Suppressor macrophage treated with lipopolysaccharide for 4 hours (primary cell): ENCODE results near the gene B4GALT6.

Experiments
- DNase-seq: peaks from one replicate; pipeline ENCODE4 v3.0.0-alpha.2; 2020

B4GALT6 gene

DNA sequence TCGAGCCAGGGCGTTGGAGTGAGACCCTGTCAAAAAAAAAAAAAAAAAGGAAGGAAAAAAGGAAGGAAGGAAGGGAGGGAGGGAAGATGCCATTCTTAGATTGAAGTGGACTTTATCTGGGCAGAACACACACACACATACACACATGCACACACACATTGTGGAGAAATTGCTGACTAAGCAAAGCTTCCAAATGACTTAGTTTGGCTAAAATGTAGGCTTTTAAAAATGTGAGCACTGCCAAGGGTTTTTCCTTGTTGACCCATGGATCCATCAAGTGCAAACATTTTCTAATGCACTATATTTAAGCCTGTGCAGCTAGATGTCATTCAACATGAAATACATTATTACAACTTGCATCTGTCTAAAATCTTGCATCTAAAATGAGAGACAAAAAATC lies 93.3 kb downstream of the B4GALT6 start:
- DNase-seq = no peak

DNA sequence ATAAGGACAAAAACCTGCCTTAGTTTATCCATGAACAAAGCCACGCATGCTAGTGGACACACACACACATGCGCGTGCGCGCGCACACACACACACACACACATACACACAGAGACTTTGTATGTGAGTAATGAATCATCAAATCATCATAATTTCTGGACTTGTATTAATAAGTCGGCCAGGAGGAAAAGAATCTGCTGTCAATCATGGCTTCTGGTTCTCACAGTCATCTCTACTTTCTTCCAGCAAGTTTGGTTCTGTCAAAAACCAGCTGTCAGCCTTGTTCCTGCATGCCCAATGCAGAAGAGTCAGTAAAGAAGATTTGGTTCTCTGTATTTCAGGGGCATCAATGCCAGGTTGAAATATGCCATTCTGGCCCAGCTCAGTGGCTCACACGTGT lies 93.8 kb downstream of the B4GALT6 start:
- no peak for DNase-seq

DNA sequence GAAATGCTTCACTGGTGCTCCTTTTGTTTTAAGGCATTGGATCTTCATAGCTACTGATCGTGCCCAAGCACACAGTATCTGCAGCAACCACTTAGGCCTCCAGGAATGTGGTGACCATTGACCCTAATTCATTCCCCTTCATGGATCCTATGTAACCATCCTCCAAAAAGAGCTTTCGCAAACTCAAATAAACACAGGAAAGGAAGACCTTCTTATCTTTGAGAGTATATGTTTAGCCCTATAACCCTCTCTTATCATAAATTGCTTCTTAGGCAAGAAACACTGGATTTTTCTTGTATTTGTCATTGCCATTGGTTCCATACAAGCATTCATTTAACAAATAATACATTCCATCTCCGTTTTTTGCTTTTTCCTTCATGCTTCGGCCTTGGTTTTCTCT lies 96.9 kb downstream of the B4GALT6 start:
- DNase-seq = no peak

DNA sequence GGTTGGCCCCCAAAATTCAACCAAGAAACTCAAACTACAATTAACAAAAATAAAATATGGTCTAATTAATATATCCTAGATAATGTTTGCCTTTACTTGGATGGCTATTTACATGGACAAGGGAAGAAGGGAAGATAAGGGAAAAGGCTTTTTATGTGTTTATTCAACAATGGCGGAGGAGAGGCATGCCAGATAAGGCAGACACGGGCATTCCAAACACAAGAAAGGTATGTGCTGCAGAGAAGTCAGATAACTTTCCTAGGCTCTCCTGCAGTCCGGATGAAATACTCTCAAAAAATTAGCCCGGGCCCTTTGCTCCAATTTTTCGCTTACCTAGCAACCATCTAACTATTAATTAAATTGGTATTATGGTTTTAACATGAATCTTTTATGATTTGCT lies 97.8 kb downstream of the B4GALT6 start:
- no peak for DNase-seq

DNA sequence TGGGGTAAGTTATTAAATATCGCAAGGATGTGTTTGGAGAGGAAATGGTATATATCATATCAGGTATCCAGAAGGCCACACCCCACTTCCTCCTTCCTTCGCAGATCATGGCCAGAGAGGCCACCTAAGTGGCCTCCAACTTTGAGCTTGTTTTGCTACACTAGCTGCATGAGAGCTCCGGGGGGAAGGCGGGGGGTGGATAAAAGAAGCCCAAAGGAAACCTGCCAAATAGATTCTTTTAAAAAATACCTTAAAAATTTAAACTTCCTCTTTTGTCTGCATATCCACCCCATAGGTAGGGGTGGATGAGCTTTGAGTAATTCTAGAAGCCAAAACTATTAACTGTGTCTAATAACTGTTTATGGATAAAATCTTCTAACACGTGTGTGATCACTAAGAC lies 98.4 kb downstream of the B4GALT6 start:
- DNase-seq = no peak

DNA sequence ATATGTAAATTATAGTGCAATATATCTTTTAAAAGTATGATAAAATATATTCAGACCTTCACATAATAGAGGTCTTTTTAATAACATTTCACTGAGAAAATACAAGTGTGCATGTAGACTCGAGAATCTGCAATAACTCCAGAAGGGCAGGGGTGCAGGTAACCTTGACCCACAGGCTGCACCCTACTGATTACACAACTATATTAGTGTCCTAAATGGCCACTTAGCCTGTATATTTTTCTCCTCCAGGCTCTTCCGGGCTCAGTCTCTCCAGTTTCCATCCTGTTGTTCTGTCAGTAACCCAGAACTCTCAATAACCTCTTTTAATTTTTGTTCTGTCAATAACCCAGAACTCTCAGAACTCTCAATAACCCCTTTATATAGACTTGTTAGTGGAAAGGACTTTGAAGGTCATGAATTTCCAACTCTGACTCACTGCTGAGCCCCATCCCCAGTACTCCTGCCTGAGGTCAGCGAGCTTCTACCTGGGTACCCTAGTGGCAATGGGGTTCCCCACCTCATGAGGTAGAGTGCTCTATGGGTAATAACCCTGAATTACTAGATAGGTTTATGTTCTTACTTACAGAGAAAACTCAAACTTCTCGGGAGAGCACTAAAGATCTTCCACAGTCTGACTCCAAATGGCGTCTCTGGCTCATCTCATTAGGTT lies 101.1 kb downstream of the B4GALT6 start:
- DNase-seq = no peak

DNA sequence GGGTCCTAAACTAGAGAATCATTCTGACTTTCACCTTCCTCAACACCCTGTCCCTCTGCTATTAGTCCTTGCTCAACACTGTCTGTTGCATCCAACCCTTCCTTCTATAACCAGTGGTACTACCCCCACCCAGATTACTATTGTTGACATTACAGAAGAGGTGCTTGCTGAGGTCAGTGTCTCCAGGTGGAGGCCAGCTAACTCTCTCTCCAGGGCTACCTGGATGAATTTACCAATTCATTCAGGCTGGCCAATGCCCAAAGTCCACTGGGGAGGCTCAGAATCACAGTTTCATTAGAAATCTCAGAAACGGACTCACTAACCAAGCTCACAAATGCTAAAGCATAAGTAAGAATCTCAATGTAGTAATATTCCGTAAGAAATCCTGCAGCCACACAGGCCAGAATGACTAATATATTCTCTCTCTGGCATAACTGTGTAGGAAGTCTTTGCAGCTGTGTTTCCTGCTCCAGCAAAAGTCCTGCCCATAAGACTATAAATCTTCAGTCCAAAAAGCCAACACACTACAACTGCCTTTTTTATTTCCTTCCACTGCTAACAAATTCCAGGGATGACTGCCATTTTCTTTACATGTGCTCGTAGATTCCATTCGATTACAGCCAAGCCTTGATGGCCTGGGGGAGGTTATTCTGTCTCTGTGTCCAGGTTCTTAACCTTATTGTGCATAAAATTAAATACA lies 102.7 kb downstream of the B4GALT6 start:
- peak; percentile 11 for DNase-seq

DNA sequence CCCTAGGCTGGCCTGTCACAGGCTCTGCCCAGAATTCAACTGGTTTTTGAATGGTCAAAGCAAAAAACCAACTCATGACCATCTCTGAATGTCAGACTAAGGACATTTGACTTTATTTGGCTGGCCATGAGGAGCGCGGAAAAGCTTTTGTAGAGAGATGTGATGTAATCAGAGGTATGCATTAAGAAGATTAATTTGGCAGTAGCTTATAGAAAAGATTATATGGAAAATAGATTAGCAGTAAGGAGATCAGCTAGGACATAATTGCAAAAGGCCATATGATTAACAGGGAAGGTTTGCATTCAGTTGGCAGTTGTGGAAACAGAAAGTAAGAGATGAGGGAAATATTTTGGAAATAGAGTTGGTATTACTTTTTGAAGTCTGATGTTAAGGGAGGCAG lies 105.0 kb downstream of the B4GALT6 start:
- DNase-seq = no peak

DNA sequence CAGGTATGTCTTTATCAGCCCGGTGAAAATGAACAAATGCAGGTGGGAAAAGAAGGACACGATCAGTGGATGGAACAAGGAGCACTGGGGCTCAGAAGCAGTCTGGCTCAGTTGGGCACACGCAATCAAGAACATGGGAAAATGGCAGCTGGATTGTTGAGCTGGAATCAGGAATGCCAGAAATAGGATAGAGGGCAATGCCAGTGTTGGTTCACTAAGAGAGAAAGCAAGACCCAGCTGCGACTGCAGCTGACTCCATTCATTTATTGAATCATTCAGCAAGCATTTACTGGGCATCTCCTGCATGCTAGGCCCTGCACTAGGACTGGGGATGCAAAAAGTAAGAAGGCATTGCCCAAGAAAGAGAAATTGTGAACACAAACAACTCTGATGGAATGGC lies 106.3 kb downstream of the B4GALT6 start:
- no peak for DNase-seq

DNA sequence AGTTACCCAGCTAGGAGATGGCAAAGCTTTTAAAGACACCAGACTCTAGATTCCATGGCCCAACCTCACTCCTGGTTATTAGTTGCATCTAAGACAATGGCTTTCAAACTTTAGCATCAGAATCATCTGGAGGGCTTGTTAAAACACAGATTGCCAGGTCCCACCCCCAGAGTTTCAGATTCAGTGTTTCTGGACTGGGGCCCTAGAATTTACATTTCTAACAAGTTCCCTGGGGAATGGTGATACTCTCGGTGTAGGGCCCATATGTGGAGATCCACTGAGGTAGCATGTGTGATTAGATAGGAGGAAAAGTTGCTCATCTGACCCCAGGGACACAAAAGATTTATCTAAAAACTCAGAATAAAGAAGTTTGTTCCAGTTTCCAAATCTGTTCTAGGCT lies 107.2 kb downstream of the B4GALT6 start:
- no peak for DNase-seq

DNA sequence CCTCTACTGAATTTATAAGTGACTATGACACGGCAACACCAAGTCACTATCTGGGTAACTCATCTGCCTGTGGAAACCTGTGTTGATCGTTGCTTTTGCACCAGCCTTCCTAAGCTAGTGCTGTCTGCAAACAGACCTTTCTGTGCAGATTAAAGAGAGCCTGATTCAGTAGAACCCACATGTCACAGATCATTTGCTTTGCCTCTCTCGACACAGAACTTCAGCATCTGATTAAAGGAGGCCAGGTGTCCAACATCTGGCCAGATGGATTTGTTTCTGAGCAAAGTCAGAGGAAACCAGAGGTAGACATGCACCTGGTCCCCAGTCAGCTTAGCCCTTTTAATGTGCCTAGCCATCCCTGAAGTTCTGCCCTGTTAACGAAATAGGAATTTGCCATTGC lies 107.7 kb downstream of the B4GALT6 start:
- no peak for DNase-seq

DNA sequence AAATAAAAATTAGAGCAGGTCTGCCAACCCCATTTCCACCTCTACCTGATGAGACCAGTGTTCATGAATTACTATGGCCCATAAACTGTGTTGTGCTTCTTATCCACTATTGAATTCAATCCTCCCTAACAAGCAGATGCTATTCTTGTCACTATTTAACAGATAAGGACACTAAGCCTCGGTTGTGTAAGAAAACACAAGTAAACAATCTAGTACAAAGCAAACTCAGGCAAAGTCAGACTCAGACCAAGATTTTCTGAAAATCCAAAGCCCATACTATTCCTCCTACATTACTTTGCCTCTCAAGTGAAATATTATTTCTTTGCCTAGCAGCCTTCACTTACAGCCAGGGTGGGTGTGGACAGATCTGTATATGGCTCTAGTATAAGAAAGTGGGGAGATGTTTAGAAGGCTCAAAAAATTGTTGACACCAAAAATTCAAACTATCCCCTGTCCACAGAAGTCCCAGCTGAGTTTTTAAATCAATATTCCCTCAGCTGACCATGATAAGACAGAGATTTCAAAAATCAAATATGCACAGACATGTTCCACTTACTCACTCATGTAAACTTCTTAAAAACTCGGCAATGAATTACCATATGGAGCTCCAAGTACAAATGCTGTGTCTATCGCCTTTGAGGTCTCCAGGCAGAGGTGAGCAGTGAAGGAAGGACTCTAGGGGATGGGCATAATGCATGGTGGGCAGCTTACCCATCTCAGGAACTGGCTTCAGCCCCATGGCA lies 108.7 kb downstream of the B4GALT6 start:
- DNase-seq = no peak

DNA sequence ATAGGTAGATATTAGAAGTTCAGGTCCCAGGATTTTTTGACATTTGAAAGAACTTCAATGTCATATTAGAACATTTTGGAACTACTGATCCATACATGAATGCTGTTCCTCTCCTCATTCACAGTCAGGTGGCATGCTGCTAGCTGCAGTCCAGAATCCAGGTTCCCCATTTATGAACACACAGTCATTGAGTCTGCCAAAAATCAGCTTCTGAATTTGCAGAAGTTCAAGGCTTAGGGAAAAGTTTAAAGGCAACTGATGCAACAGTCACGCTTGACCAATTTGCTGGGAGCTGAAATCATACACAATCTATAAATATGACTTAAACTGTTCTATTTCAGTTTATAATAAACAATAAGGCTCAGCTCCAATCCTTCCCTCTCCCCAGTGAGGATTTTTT lies 110.0 kb downstream of the B4GALT6 start:
- DNase-seq = peak; percentile 74
